Endothelial cell (in vitro differentiated cells): ENCODE data around the gene CAST. TPM values are rescaled to one million over a fixed set of nuclear protein-coding genes. Genes with fewer than 3 reads are reported as not detected.

Source experiments
- DNase-seq: peaks from one replicate; pipeline ENCODE4 v3.0.0; 2021; ENCODE audit warnings: low spot score
- H3K27ac Mint-ChIP-seq: one replicate; pipeline ENCODE4 v1.8.0; 2021; ENCODE audit warnings: mixed read lengths, inconsistent platforms; ENCODE audit not compliant: unreplicated experiment
- H3K27me3 Mint-ChIP-seq: one replicate; pipeline ENCODE4 v1.8.0; 2021; ENCODE audit warnings: mild to moderate bottlenecking, moderate library complexity, mixed read lengths, inconsistent platforms; ENCODE audit not compliant: unreplicated experiment
- H3K36me3 Mint-ChIP-seq: one replicate; pipeline ENCODE4 v1.8.0; 2021; ENCODE audit warnings: mild to moderate bottlenecking, low read depth, mixed read lengths, inconsistent platforms; ENCODE audit not compliant: unreplicated experiment
- H3K4me1 Mint-ChIP-seq: one replicate; pipeline ENCODE4 v1.8.0; 2021; ENCODE audit warnings: mild to moderate bottlenecking, mixed read lengths, inconsistent platforms; ENCODE audit not compliant: unreplicated experiment
- H3K4me3 Mint-ChIP-seq: one replicate; pipeline ENCODE4 v1.8.0; 2021; ENCODE audit warnings: mild to moderate bottlenecking, mixed read lengths, inconsistent platforms; ENCODE audit not compliant: unreplicated experiment
- H3K9me3 Mint-ChIP-seq: one replicate; pipeline ENCODE4 v1.8.0; 2021; ENCODE audit warnings: mixed read lengths, inconsistent platforms; ENCODE audit not compliant: unreplicated experiment
- total RNA-seq: library from RNA; stranded (reverse); fragmentation: NEBNext Ultra II Directional; extraction: Animal tissue kit (Norgen Biotek cat#: 25700); gene quantifications from one replicate; pipeline ENCODE4 v1.2.1, GENCODE V29; 2021; ENCODE audit not compliant: unreplicated experiment
- TF ChIP-seq, protein P1 (sequence below): fragments of 200-600 bp; sonication (generic); IDR thresholded peaks from one replicate; pipeline ENCODE4 v1.5.0; 2021; ENCODE audit warnings: antibody characterized with exemption; ENCODE audit not compliant: unreplicated experiment

The CAST gene
- total RNA-seq, 1 donor from 2014 or later: 105 TPM

DNA sequence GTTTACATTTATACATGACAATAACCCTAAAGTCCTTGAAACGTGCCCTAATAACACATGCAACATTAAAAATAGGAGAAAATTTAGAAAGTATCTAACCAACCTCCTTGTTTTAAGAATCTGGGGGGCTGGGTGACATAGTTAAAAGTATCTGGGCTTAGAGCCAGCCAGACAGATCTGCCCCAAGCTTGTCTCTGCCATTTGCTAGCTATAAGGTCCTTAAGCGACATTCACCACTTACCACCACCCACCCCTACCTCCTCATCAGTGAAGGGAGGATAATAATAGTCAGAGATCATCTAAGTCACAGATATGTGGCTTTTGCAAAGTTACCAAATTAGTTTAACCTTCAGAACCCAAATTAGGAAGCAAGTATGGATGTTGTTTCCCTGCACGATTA lies 33.8 kb upstream of the CAST start:
- Mint-ChIP-seq H3K27me3 (peaks cover 1% of the 10 kb centered on the region), H3K4me1 (no peaks in the 10 kb centered on the region), H3K4me3 (no peak overlapping the region), H3K9me3 (no peaks in the 10 kb centered on the region), H3K36me3 (peaks cover 7% of the 10 kb centered on the region), H3K27ac (no peak overlapping the region)
- TF ChIP-seq, protein P1, sequence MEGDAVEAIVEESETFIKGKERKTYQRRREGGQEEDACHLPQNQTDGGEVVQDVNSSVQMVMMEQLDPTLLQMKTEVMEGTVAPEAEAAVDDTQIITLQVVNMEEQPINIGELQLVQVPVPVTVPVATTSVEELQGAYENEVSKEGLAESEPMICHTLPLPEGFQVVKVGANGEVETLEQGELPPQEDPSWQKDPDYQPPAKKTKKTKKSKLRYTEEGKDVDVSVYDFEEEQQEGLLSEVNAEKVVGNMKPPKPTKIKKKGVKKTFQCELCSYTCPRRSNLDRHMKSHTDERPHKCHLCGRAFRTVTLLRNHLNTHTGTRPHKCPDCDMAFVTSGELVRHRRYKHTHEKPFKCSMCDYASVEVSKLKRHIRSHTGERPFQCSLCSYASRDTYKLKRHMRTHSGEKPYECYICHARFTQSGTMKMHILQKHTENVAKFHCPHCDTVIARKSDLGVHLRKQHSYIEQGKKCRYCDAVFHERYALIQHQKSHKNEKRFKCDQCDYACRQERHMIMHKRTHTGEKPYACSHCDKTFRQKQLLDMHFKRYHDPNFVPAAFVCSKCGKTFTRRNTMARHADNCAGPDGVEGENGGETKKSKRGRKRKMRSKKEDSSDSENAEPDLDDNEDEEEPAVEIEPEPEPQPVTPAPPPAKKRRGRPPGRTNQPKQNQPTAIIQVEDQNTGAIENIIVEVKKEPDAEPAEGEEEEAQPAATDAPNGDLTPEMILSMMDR: no peak
- DNase-seq: no peak

DNA sequence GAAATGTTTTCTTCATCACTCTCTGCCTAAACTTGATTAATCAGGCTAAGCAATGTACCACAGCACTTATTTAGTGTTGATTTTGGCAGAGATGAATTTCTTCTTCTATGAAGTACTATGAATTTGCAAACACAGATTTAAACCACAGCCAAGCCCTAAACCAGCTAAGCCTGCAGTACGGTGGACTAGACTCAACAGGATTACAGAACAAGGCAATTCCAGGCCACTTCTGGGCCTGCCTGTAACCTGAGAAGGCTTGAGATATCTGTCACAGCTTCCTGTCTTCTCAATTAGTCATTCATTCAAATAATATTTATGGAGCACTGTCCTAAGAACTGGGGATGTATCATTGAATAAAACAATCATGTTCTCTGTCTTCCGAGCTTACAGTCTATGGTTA lies 32.4 kb upstream of the CAST start:
- Mint-ChIP-seq H3K9me3 (no peaks in the 10 kb centered on the region), H3K27ac (no peak overlapping the region), H3K36me3 (peaks cover 7% of the 10 kb centered on the region), H3K4me3 (no peak overlapping the region), H3K27me3 (peaks cover 1% of the 10 kb centered on the region), H3K4me1 (no peaks in the 10 kb centered on the region)
- no peak for DNase-seq
- TF ChIP-seq, protein P1: no peak

DNA sequence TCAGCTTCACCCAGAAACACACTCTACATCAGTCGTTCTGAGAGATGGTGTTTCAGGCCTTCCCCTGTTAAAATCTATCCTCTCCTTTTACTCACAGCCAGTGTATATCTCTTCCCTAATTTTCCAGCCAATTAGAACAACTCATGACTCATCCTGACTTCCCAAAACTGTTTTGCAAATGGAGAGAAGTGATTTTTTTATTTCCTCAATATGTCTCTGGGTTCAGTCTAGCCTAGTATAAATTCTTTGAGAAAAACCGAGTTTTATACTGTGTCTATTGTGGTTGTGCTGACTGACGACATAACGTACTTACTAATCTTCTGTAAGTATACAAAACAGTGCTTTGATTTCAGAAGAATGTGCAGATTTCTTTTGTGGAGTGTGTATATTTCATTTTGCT lies 28.4 kb upstream of the CAST start:
- Mint-ChIP-seq H3K27me3 (no peaks in the 10 kb centered on the region), H3K4me3 (no peak overlapping the region), H3K36me3 (no peaks in the 10 kb centered on the region), H3K4me1 (no peaks in the 10 kb centered on the region), H3K27ac (no peak overlapping the region), H3K9me3 (no peaks in the 10 kb centered on the region)
- TF ChIP-seq, protein P1: no peak
- no peak for DNase-seq

DNA sequence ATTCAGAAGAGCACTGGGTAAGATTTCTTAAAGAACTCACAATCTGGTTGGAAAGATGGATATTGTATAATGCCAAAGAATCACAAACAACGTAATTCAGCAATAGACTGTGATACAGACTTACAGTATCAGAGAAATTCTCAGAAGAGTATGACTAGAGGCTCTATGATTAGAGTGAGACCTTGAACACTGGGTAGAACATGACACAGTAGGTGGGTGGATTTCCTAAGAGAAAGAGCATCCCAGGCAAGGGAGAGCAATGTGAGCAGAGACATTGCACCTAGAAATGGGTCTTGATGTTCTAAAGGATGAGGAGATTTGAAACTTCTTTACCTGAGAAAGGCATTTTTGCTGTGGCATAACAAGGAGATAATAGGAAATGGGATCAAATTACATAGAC lies 27.3 kb upstream of the CAST start:
- H3K4me1 Mint-ChIP-seq: no peaks in the 10 kb centered on the region
- no peaks in the 10 kb centered on the region for H3K27me3 Mint-ChIP-seq
- no peak overlapping the region for H3K4me3 Mint-ChIP-seq
- no peak overlapping the region for H3K27ac Mint-ChIP-seq
- H3K9me3 Mint-ChIP-seq: no peaks in the 10 kb centered on the region
- H3K36me3 Mint-ChIP-seq: no peaks in the 10 kb centered on the region
- no peak for DNase-seq
- TF ChIP-seq, protein P1: no peak

DNA sequence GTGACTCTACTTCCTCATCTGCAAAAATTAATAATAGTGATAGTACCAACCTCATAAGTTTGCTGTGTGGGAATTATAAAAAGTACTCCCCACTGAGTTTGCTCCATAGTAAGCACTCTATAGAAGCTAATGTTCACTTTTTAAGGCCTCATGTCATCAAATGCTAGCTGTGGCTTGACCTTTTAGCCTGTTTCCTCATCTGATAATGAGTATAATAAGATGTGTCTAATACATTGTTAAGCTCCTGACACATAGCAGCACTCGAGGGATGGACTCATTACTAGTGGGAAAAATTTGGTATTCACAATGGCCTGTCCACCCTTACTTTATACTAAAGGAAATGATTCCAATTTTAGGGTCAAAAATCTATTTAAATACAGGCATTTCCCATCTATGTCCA lies 26.1 kb upstream of the CAST start:
- H3K36me3 Mint-ChIP-seq: no peaks in the 10 kb centered on the region
- H3K27ac Mint-ChIP-seq: no peak overlapping the region
- H3K4me1 Mint-ChIP-seq: no peaks in the 10 kb centered on the region
- no peak overlapping the region for H3K4me3 Mint-ChIP-seq
- no peak for DNase-seq
- no peaks in the 10 kb centered on the region for H3K27me3 Mint-ChIP-seq
- TF ChIP-seq, protein P1: no peak
- no peaks in the 10 kb centered on the region for H3K9me3 Mint-ChIP-seq
